Keratinocyte (primary cell): ENCODE results near the gene DOC2A. TPM values are rescaled to one million over a fixed set of nuclear protein-coding genes. Genes with fewer than 3 reads are reported as not detected.

Source experiments
- DNase-seq: peaks from one replicate; pipeline ENCODE4 v3.0.0-alpha.2; 2011; ENCODE audit warnings: low read depth, missing footprints, low spot score
- FAIRE-seq: peaks from 2 replicates; lab custom pipeline; 2011; peaks lifted over from hg19 to GRCh38; lab: Jason Lieb, UNC
- H2AFZ ChIP-seq: 2 replicates; pipeline ENCODE4 v1.6.0; 2012; ENCODE audit warnings: low read length, control low read depth, inconsistent platforms; ENCODE audit not compliant: control insufficient read depth
- H3K27ac ChIP-seq: 2 replicates; pipeline ENCODE4 v1.5.1; 2011; ENCODE audit warnings: low read length; ENCODE audit not compliant: control insufficient read depth, insufficient read depth
- H3K27me3 ChIP-seq: 3 replicates; pipeline ENCODE4 v1.6.0; 2011; ENCODE audit warnings: low read length; ENCODE audit not compliant: control insufficient read depth, insufficient read depth; ENCODE audit errors: extremely low read depth
- H3K36me3 ChIP-seq, 2 experiments: 2 replicates in 1 of 2; 3 replicates in 1 of 2; pipeline ENCODE4 v1.5.1; 2011; ENCODE audit warnings: low read length in 2 of 2, mild to moderate bottlenecking in 1 of 2; ENCODE audit not compliant: control insufficient read depth in 2 of 2, insufficient read depth in 2 of 2; ENCODE audit errors: extremely low read depth in 1 of 2
- H3K4me1 ChIP-seq: 3 replicates; pipeline ENCODE4 v1.5.1; 2011; ENCODE audit warnings: low read length; ENCODE audit not compliant: control insufficient read depth, insufficient read depth; ENCODE audit errors: extremely low read depth
- H3K4me2 ChIP-seq: 3 replicates; pipeline ENCODE4 v1.6.0; 2011; ENCODE audit warnings: low read depth, low read length; ENCODE audit not compliant: control insufficient read depth, insufficient read depth; ENCODE audit errors: extremely low read depth
- H3K4me3 ChIP-seq, 3 experiments: fragments of 200-600 bp in 1 of 3; sonication (generic) in 1 of 3; 2 replicates in 2 of 3; 3 replicates in 1 of 3; pipeline ENCODE4 v1.5.1; 2011 to 2016; ENCODE audit warnings: low read length in 3 of 3, mild to moderate bottlenecking in 3 of 3, control low read depth in 2 of 3, inconsistent platforms in 1 of 3, low read depth in 1 of 3, mixed read lengths in 1 of 3, mixed run types in 1 of 3, moderate library complexity in 1 of 3; ENCODE audit not compliant: control insufficient read depth in 2 of 3, insufficient read depth in 2 of 3; ENCODE audit errors: extremely low read depth in 1 of 3
- H3K79me2 ChIP-seq: 2 replicates; pipeline ENCODE4 v1.6.0; 2012; ENCODE audit warnings: low read length; ENCODE audit not compliant: control insufficient read depth, insufficient read depth
- H3K9ac ChIP-seq: 3 replicates; pipeline ENCODE4 v1.6.0; 2011; ENCODE audit warnings: low read length; ENCODE audit not compliant: control insufficient read depth, insufficient read depth; ENCODE audit errors: extremely low read depth
- H3K9me1 ChIP-seq: 3 replicates; pipeline ENCODE4 v1.6.0; 2011; ENCODE audit warnings: low read length; ENCODE audit not compliant: control insufficient read depth, insufficient read depth; ENCODE audit errors: extremely low read depth
- H3K9me3 ChIP-seq: 2 replicates; pipeline ENCODE4 v1.5.1; 2012; ENCODE audit warnings: low read depth, low read length; ENCODE audit not compliant: control insufficient read depth
- H4K20me1 ChIP-seq: 3 replicates; pipeline ENCODE4 v1.6.0; 2011; ENCODE audit warnings: low read length; ENCODE audit not compliant: control insufficient read depth, insufficient read depth; ENCODE audit errors: extremely low read depth
- EZH2 ChIP-seq: IDR thresholded peaks from one replicate; pipeline ENCODE4 v1.6.1; 2012; ENCODE audit warnings: inconsistent platforms, mild to moderate bottlenecking, low read length, moderate library complexity
- dilution Hi-C: fragments of 300-500 bp; cut with MboI; formaldehyde crosslinking; loops from one replicate; pipeline ENCODE4 v1.7.0; 2020; ENCODE audit warnings: low sequenced_read_pairs; ENCODE audit not compliant: extremely low pct_ligation_motif_present
- polyA plus RNA-seq, 5 experiments: library from polyadenylated mRNA; depleted of rRNA in 3 of 5; stranded (reverse) in 3 of 5; stranded (forward) in 1 of 5; unstranded in 1 of 5; fragments of >200 nt; gene quantifications; 1 replicate in 1 of 5; 2 replicates in 3 of 5; 3 replicates in 1 of 5; pipeline versions ENCODE4 v1.2.1 to v1.2.3, GENCODE V29; 2011 to 2012; ENCODE audit warnings: missing spikeins in 2 of 5, low read depth in 1 of 5, low replicate concordance in 1 of 5
- TF ChIP-seq, protein P1 (sequence below), 3 experiments: IDR thresholded peaks in 1 of 3; conservative IDR thresholded peaks in 1 of 3; optimal IDR thresholded peaks in 1 of 3; 2 replicates in 2 of 3; 3 replicates in 1 of 3; pipeline versions ENCODE3 to v1.5.1; 2011; ENCODE audit warnings: low read length in 3 of 3, mild to moderate bottlenecking in 3 of 3, moderate library complexity in 2 of 3, control low read depth in 1 of 3, inconsistent platforms in 1 of 3; ENCODE audit not compliant: insufficient read depth in 2 of 3; ENCODE audit errors: extremely low read depth in 1 of 3

Gene DOC2A
- polyA plus RNA-seq, 1 donor (not counting 4 experiments of a cell fraction or from before 2014, with no cell fraction given) = 0.26 TPM

GRCh38 chr16:30002614-30003346 is 8.0 kb downstream of the DOC2A start:
- no peaks in the 10 kb centered on the region for H3K79me2 ChIP-seq
- H3K27ac ChIP-seq = no peak overlapping the region
- TF ChIP-seq EZH2 = no peak
- TF ChIP-seq, protein P1, sequence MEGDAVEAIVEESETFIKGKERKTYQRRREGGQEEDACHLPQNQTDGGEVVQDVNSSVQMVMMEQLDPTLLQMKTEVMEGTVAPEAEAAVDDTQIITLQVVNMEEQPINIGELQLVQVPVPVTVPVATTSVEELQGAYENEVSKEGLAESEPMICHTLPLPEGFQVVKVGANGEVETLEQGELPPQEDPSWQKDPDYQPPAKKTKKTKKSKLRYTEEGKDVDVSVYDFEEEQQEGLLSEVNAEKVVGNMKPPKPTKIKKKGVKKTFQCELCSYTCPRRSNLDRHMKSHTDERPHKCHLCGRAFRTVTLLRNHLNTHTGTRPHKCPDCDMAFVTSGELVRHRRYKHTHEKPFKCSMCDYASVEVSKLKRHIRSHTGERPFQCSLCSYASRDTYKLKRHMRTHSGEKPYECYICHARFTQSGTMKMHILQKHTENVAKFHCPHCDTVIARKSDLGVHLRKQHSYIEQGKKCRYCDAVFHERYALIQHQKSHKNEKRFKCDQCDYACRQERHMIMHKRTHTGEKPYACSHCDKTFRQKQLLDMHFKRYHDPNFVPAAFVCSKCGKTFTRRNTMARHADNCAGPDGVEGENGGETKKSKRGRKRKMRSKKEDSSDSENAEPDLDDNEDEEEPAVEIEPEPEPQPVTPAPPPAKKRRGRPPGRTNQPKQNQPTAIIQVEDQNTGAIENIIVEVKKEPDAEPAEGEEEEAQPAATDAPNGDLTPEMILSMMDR (optimal IDR thresholded peaks at IDR 0.05 in 1 of 3, IDR thresholded peaks at IDR 0.05 in 1 of 3, conservative IDR thresholded peaks at IDR 0.05 in 1 of 3; ENCODE audit: extremely low read depth in 1 of 3, insufficient read depth in 2 of 3, low read length in 3 of 3) = no peak
- no peak overlapping the region for H3K4me2 ChIP-seq
- FAIRE-seq (no peak), DNase-seq (no peak)
- H2AFZ ChIP-seq = no peak overlapping the region
- dilution Hi-C loops = no loop called here
- H3K9me3 ChIP-seq = no peaks in the 10 kb centered on the region
- no peaks in the 10 kb centered on the region for H3K4me1 ChIP-seq
- peaks cover 19 to 27% of the 10 kb centered on the region in 2 experiments for H3K36me3 ChIP-seq
- H3K27me3 ChIP-seq = no peaks in the 10 kb centered on the region
- H3K4me3 ChIP-seq = no peak overlapping the region
- H3K9ac ChIP-seq = no peak overlapping the region
- no peaks in the 10 kb centered on the region for H4K20me1 ChIP-seq
- H3K9me1 ChIP-seq = no peaks in the 10 kb centered on the region

GRCh38 chr16:30000735-30001631 is 9.8 kb downstream of the DOC2A start:
- Histone ChIP-seq H3K9me3 (no peaks in the 10 kb centered on the region), H4K20me1 (no peaks in the 10 kb centered on the region), H3K4me1 (peaks cover 6% of the 10 kb centered on the region), H3K9me1 (no peaks in the 10 kb centered on the region), H3K4me2 (no peak overlapping the region), H3K9ac (no peak overlapping the region), H3K27ac (no peak overlapping the region), H3K36me3 (peaks cover 18 to 27% of the 10 kb centered on the region in 2 experiments), H2AFZ (no peak overlapping the region), H3K79me2 (peaks cover 10% of the 10 kb centered on the region), H3K4me3 (no peak overlapping the region), H3K27me3 (no peaks in the 10 kb centered on the region)
- no peak for FAIRE-seq
- TF ChIP-seq, protein P1 (optimal IDR thresholded peaks at IDR 0.05 in 1 of 3, IDR thresholded peaks at IDR 0.05 in 1 of 3, conservative IDR thresholded peaks at IDR 0.05 in 1 of 3; ENCODE audit: extremely low read depth in 1 of 3, insufficient read depth in 2 of 3, low read length in 3 of 3) = no peak
- TF ChIP-seq EZH2 = no peak
- dilution Hi-C loops = no loop called here
- DNase-seq = no peak
